ENCODE measurements around the gene NOP9. TPM values are rescaled to one million over a fixed set of nuclear protein-coding genes. Genes with fewer than 3 reads are reported as not detected.

NOP9 gene
- total RNA-seq, 2 donors from 2014 or later, result 25.7 to 27.7 TPM

DNA sequence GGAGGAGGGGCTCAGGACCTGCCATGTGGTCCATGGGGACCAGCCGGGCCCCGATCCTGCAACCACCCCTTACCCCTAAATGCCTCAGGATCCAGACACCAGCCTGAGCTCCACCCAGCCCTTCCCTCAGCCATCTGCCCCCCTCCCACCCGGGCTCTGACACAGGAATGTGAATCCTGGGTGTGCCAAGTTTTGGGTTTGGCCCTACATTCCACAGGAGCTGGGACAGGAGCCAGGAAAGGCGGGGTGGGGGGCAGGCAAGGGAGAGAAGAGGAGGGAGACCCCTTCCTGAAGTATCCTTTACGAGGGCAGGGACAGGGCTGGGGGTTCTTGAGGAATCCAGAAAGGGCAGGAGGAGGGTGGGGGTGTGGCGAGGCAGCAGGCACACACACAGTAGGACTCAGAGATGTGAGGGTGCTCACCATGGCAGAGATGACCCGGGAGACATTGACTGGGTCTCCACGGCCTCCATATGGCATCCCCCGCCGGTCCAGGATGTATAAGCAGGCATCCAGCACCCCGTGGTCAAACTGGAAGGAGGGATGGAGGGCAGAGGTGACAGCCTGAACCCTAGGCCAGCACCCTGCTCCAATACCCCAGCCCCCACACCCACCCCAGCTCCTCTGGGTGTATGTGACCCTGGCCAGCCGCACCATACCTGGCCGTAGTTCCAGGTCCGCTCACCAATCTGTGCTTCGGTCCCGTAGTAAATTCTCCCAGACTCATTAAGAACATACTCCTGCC is 40.2 kb upstream of the NOP9 start:
- ATAC-seq (no peak), DNase-seq (no peak)
- Mint-ChIP-seq H3K36me3 (ENCODE audit: low read depth) (peaks cover 6% of the 10 kb centered on the region), H3K27me3 (no peaks in the 10 kb centered on the region), H3K27ac (no peak overlapping the region), H3K4me3 (no peak overlapping the region), H3K4me1 (peaks cover 2% of the 10 kb centered on the region)
- no peaks in the 10 kb centered on the region for H3K9me3 ChIP-seq (ENCODE audit: control insufficient read depth, low read length, poor library complexity, severe bottlenecking)

DNA sequence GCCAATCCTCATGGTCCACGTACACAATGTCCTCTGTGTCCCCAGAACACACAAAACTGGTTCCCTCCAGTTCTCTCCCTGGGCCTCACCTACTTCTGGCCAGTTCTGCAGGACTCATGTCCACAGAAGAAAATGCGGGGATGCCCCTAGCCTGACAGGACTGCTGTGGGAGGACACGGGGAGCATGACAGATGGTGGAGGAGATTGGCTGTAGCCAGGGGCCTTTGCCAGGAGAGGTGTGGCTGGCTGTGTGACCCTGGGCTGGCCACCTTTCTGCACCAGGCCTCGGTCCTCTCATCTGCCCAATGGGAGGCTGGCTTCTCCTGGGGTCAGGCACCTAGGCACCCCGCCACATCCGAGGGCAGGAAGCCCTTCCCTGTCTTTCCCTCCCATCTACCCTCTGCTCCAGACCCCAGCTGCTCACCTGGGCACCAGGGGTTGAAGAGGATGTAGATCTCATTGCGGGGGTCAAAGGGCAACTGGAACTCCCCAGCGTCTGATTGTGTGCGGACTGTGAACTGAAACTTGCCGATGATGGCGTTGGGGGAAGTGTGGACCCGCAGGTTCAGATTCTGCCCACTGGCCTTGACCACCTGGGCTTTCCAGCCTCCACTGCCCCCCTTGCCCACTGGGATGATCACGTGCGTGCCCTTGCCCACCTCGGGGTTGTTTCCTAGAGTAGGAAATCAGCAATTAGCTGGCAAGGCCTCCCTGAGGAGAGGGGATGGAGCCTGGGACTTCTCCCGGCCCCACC is 39.4 kb upstream of the NOP9 start:
- Mint-ChIP-seq H3K4me1 (peaks cover 2% of the 10 kb centered on the region), H3K27me3 (no peaks in the 10 kb centered on the region), H3K4me3 (no peak overlapping the region), H3K27ac (no peak overlapping the region), H3K36me3 (ENCODE audit: low read depth) (peaks cover 6% of the 10 kb centered on the region)
- no peak for DNase-seq
- no peaks in the 10 kb centered on the region for H3K9me3 ChIP-seq (ENCODE audit: control insufficient read depth, low read length, poor library complexity, severe bottlenecking)
- ATAC-seq, result no peak

DNA sequence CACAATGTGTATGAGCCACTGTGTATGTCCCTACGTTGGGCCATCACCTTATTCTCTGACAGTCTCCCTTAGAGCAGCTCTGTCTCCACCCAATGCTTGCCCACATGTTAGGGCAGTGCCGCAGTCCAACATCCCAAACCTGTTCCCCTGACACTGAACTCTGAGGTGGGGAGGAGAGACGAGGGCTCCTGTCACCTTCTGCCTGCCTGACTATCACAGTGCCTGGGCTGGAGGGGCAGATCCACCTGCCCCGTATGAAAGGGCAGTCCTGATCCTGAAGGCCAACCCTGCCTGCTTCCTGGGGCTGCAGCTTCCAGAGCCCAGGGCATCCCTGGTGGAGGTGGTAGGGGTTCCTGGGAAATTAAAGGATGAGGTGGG is 38.9 kb upstream of the NOP9 start:
- Mint-ChIP-seq H3K4me1 (peaks cover 2% of the 10 kb centered on the region), H3K27ac (no peak overlapping the region), H3K36me3 (ENCODE audit: low read depth) (peaks cover 6% of the 10 kb centered on the region), H3K27me3 (no peaks in the 10 kb centered on the region), H3K4me3 (no peak overlapping the region)
- DNase-seq (no peak), ATAC-seq (no peak)
- no peaks in the 10 kb centered on the region for H3K9me3 ChIP-seq (ENCODE audit: control insufficient read depth, low read length, poor library complexity, severe bottlenecking)

DNA sequence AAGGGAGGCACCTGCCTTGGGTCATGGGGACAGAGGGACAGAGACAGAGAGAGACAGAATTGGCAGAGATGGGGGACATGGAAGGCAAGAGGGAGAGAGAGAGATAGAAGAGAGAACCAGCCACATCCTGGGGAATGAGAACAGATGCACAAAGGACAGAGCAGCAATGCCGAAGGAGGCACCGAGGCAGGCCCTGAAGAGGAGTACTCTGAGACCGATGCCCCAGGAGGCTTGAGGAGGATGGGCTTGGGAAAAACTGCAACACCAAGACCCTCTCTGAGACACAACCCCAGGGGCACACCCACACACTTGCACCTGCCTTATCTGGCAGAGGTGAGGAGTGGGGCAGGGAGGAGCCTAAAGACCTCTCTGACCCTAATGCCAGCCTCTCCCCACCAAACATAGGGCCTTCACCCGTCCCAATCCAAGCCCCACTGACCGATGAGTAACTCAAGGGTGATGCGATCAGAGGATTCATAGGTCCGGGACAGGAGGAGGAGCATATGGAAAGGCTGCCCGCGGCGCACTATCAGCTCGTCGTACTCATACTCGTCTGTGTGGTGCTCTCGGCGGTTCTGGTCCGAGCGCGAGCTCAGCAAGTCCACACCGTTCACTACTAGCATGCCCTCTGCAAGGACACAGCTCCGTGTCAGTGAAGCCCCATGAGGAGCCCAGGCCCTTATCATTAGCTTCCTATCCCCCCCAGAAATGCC is 38.2 kb upstream of the NOP9 start:
- no peaks in the 10 kb centered on the region for H3K9me3 ChIP-seq (ENCODE audit: control insufficient read depth, low read length, poor library complexity, severe bottlenecking)
- Mint-ChIP-seq H3K36me3 (ENCODE audit: low read depth) (peaks cover 6% of the 10 kb centered on the region), H3K27me3 (no peaks in the 10 kb centered on the region), H3K4me3 (no peak overlapping the region), H3K27ac (no peak overlapping the region), H3K4me1 (peaks cover 4% of the 10 kb centered on the region)
- DNase-seq (no peak), ATAC-seq (no peak)

DNA sequence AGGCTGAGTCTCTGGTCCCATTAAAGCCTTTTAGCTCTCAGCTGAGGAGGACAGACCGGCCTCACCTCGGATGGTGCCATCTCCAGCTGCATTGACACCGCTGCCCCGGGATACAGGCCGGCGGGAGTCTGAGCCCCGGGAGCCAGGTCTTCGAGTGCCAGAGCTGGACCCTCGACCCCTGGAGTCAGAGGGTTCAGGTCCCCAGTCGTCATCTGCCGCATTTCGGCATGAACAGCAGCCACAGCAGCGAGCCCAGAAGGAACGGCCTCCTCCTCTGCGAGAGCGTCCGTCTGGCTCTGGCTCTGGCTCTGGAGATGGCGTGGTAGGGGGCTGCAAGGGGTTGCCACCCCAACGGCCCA is 37.7 kb upstream of the NOP9 start:
- DNase-seq (no peak), ATAC-seq (no peak)
- H3K9me3 ChIP-seq (ENCODE audit: control insufficient read depth, low read length, poor library complexity, severe bottlenecking), result no peaks in the 10 kb centered on the region
- H3K36me3 Mint-ChIP-seq (ENCODE audit: low read depth), result peaks cover 10% of the 10 kb centered on the region
- H3K4me1 Mint-ChIP-seq, result peaks cover 7% of the 10 kb centered on the region
- no peak overlapping the region for H3K4me3 Mint-ChIP-seq
- no peak overlapping the region for H3K27ac Mint-ChIP-seq
- no peaks in the 10 kb centered on the region for H3K27me3 Mint-ChIP-seq

DNA sequence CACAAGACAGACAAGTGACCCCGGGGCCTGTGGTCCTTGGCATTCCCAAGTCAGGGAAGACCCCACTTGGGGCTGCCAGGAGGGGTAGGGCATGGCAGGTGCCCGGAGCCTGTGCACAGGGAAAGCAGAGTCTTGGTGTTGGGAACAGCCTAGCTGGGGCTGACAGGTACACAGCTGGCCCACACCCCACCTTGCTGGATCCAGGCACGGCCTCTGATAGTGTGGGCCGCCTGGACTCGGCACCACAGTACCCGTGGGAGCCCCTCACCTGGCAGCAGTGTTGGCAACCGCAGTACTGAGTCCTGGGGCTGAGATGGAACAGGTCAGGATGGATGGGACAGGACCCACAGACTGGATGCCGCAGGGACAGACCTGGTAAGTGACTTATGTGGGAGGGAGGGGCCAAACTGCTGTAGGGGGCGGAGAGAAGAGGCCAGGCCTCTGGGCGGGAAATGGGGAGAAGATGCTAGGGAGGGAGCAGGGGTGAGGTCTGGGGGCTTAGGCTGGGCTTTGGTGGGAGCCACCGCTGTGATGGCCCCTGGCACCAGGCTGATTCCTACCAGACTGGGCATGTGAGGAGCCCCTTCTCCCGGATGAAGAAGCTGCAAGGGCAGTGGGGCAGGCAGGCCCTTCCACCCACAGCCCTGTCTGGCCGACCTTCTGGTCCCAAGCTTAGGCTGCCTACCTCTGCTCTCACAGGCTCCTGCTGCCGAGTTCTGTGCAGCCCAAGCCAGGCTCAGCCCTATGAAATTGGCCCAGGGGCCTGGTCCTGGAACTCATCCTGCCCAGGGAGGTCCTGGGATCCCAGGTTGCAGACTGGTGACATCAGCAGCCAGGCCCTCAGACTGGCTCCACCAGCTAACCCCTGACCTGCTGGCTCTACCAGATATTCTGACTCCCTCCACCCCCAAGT is 36.6 kb upstream of the NOP9 start, which contains the start of gene TGM1:
Gene TGM1, minus strand, starts transcription at position 357 of the 913 bp plus-strand sequence. CDS start 825 bp downstream, outside the sequence.
- Mint-ChIP-seq H3K27ac (no peak within 1 kb of the TSS), H3K4me3 (no peak within 1 kb of the TSS), H3K4me1 (peaks cover 11% of the 10 kb centered on the region), H3K27me3 (no peaks in the 10 kb centered on the region), H3K36me3 (ENCODE audit: low read depth) (peaks cover 15% of the 10 kb centered on the region)
- no peaks in the 10 kb centered on the region for H3K9me3 ChIP-seq (ENCODE audit: control insufficient read depth, low read length, poor library complexity, severe bottlenecking)
- ATAC-seq (no peak), DNase-seq (no peak)

DNA sequence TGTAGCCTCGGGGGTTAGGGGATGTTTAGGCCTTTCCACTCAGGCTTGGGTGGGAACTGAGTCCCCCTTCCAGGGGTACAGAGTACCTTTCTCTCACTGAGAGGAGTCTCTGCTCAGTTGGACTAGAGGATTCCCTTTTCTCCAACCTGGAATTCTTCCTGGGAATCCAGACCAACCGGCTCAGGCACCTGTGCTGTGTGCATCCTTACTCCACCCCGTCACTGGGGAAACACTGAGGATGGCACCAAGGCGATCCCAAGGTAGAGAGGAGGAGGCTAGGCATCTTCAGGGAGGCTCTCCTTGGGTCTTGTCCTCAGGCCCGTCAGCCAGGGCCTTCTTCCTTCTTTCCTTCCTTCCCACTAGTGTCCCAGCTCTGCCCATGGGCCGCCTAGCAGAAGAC is 35.8 kb upstream of the NOP9 start:
- DNase-seq (no peak), ATAC-seq (no peak)
- Mint-ChIP-seq H3K27ac (no peak overlapping the region), H3K4me1 (peaks cover 11% of the 10 kb centered on the region), H3K4me3 (no peak overlapping the region), H3K36me3 (ENCODE audit: low read depth) (peaks cover 15% of the 10 kb centered on the region), H3K27me3 (no peaks in the 10 kb centered on the region)
- H3K9me3 ChIP-seq (ENCODE audit: control insufficient read depth, low read length, poor library complexity, severe bottlenecking), result no peaks in the 10 kb centered on the region

DNA sequence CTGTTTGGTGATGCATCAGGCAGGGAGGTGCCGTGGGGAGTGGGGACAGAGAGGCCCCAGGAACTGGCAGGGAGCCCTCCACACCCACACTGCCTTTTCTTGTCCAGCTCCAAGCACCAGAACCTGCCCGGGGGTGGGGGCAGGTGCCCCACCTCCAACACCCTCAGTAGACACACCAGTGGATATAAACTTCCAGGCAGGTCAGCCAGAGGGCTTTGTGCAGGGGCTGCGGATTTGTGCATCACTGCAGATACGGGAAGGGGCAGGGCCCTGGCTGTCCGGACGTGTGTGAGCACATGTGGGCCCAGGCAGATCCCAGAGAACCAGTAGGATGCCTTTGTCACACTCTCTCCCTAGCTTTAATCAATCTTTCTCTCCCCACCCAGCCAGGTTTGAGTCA is 35.4 kb upstream of the NOP9 start:
- Mint-ChIP-seq H3K27ac (no peak overlapping the region), H3K27me3 (no peaks in the 10 kb centered on the region), H3K36me3 (ENCODE audit: low read depth) (peaks cover 15% of the 10 kb centered on the region), H3K4me1 (peaks cover 11% of the 10 kb centered on the region), H3K4me3 (no peak overlapping the region)
- ATAC-seq, result no peak
- DNase-seq, result no peak
- H3K9me3 ChIP-seq (ENCODE audit: control insufficient read depth, low read length, poor library complexity, severe bottlenecking), result no peaks in the 10 kb centered on the region

DNA sequence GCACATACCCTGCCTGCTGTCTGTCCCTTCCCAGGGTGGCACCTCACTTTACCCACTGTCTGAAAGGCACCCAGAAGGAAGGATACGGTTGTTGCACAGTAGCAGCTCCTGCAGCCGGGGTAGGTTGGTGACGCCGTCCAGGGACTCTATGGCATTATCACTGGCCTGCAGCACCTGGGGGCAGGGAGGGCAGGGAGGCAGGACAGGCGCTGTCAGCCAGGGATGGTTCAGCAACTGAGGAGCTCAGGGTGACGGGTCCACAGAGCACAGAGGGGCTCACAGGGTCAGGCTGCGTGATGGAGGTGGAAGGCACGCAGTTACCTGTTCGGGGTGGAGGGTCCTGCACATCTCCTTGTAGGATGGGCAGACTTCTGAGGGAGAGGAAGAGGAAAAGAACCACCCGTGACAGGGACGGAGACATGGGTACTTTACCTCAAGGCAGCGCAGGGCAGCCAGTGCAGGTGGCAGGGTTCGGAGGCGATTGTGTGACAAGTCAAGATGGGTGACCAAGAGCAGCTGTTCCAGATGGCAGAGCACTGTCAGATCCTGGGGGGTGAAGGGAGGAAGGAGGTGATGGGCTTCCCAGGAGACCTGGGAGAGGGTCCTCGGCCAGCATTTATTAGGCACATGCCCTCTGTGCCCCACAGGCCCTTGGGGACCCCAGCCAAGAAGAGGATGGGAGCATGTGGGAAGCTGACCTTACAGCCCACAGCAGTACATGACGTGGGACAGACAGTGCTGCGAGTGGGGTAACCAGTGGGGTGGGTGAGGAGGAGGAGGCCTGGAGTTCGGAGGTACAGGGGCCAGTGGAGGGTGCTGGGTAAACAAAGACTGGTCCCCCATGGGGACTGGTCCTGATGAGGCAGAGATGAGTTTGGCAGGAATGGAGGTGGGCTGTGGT is 33.1 kb upstream of the NOP9 start:
- DNase-seq (no peak), ATAC-seq (no peak)
- Mint-ChIP-seq H3K27ac (no peak overlapping the region), H3K36me3 (ENCODE audit: low read depth) (peaks cover 11% of the 10 kb centered on the region), H3K27me3 (no peaks in the 10 kb centered on the region), H3K4me3 (no peak overlapping the region), H3K4me1 (peaks cover 12% of the 10 kb centered on the region)
- no peaks in the 10 kb centered on the region for H3K9me3 ChIP-seq (ENCODE audit: control insufficient read depth, low read length, poor library complexity, severe bottlenecking)

DNA sequence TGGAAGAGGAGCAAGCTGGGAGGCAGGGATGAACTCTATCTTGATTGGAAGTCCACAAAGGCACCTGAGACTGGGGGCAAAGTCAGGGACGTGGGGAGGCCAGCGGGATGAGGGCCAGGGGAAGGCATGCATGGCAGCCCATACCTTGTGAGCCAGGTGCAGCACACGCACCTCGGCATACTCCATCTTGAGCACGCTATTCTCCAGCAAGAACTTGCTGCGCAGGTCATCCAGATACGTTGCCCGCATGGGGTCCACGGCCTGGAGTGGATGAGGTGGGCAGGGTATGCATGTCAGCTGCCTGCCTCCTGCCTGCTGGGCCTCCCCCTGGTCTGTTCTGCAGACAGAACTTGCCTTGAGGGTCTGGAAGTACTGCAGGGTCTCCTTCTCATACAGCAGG is 32.1 kb upstream of the NOP9 start:
- no peak overlapping the region for H3K4me3 Mint-ChIP-seq
- no peaks in the 10 kb centered on the region for H3K27me3 Mint-ChIP-seq
- H3K36me3 Mint-ChIP-seq (ENCODE audit: low read depth), result peaks cover 9% of the 10 kb centered on the region
- no peaks in the 10 kb centered on the region for H3K9me3 ChIP-seq (ENCODE audit: control insufficient read depth, low read length, poor library complexity, severe bottlenecking)
- peaks cover 21% of the 10 kb centered on the region for H3K4me1 Mint-ChIP-seq
- DNase-seq (no peak), ATAC-seq (no peak)
- no peak overlapping the region for H3K27ac Mint-ChIP-seq

DNA sequence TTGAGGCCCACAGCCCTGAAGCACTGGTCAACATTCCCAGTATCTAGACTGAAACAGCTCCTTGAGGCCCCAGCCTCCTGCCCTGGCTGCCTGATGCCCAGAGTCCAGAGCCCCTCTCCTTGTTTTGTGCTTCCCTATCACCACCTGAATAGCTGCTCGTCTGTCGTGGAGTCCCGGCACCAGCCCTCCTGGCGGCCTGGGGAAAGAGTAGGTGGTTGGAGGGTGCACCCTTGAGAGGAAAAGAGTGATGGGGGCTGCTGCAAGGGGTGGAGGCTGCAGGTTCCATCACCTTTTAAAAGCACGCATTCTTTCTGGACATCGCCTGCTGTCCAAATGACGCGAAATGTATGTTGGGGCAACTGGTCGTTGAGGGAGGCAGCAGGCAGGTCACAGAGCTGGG is 31.4 kb upstream of the NOP9 start:
- DNase-seq (no peak), ATAC-seq (no peak)
- H3K27me3 Mint-ChIP-seq, result no peaks in the 10 kb centered on the region
- H3K9me3 ChIP-seq (ENCODE audit: control insufficient read depth, low read length, poor library complexity, severe bottlenecking), result no peaks in the 10 kb centered on the region
- H3K4me3 Mint-ChIP-seq, result no peak overlapping the region
- no peak overlapping the region for H3K27ac Mint-ChIP-seq
- H3K4me1 Mint-ChIP-seq, result peaks cover 25% of the 10 kb centered on the region
- H3K36me3 Mint-ChIP-seq (ENCODE audit: low read depth), result peaks cover 9% of the 10 kb centered on the region

DNA sequence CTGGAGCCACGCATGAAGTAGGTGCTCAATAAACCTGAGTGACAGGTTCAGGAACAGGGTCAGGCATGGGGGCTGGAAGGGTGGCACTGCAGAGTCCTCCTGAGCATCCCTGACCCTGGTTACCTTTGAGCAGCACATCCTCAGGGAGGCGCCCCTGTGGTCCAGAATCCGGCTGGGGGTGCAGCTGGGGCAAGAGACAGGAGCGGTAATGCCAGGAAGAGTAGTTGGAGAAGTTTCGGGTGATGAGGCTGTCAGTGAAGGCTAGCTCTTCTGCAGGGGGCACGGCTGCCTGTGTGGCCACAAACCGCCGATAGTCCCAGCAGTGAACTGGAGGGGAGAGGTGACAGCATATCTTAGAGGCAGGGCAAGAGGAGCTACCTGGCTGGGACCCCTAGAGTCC is 30.3 kb upstream of the NOP9 start:
- DNase-seq, result no peak
- peak overlapping the region; percentile 47 for H3K4me3 Mint-ChIP-seq
- H3K27ac Mint-ChIP-seq, result no peak overlapping the region
- no peak for ATAC-seq
- H3K9me3 ChIP-seq (ENCODE audit: control insufficient read depth, low read length, poor library complexity, severe bottlenecking), result no peaks in the 10 kb centered on the region
- H3K4me1 Mint-ChIP-seq, result peaks cover 34% of the 10 kb centered on the region
- no peaks in the 10 kb centered on the region for H3K27me3 Mint-ChIP-seq
- H3K36me3 Mint-ChIP-seq (ENCODE audit: low read depth), result peaks cover 9% of the 10 kb centered on the region

Measured in T-helper 17 cell (primary cell).